GM21723 (cell line): ENCODE results near the gene TUB.

Experiments
- ATAC-seq: cut with Tn5 transposase; IDR thresholded peaks from one replicate; pipeline ENCODE4 v1.9.1; 2021; ENCODE audit warnings: mild to moderate bottlenecking, moderate library complexity; ENCODE audit not compliant: unreplicated experiment

Gene TUB

DNA sequence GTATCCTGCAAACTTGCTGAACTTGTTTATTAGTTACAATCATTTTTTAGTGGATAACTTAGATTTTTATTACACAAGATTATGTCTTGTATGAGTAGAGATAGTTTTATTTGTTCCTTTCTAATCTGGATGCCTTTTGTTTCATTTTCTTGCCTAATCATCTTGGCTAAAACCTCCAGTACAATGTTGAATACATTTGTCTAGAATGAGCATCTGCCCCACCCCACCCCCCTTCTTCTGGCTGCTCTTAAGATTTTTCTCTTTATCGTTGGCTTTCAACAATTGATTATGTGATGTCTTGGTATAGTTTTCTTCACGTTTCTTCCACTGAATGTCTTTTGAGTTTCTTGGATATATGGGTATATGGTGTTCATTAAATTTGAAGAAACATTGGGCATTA, 37.3 kb upstream of the TUB start:
- ATAC-seq: no peak

DNA sequence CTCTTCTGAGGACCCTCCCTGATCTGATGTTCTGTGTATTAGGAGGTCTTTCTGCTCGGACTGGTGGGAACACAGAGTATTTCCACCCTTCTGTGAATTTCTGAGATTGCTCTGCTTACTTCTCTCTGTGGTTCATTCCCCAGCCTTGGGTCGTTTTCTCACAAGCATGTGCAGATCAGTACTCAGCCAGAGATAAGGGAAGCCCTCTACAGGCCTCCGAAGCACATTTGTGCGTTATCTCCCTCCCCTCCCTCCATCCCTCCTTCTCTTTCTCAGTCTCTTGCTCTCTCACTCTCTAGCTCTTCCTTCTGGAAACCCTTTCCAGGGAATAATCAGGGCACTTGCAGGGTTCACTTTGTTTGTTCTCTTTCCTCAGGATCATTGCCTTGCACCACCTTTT, 35.2 kb upstream of the TUB start:
- no peak for ATAC-seq

DNA sequence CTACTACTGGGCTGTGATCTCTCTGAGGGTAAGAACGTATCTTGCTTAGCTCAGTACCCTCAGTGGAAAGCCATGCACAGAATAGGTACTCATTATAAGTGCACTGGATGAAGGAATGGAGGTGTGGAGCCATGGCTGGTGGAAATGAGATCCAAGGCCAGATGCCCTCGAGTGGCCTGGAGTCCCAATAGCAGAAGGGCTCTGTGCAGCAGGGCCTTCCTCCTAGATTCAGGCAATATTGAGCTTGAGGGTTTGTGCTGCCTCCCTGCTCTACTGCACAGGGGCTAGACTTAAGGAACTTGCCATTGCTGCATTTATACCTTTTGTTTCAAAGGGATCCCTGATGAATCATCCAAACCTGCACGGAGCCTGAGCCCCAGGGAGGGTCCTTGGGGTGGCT, 33.6 kb upstream of the TUB start:
- no peak for ATAC-seq

DNA sequence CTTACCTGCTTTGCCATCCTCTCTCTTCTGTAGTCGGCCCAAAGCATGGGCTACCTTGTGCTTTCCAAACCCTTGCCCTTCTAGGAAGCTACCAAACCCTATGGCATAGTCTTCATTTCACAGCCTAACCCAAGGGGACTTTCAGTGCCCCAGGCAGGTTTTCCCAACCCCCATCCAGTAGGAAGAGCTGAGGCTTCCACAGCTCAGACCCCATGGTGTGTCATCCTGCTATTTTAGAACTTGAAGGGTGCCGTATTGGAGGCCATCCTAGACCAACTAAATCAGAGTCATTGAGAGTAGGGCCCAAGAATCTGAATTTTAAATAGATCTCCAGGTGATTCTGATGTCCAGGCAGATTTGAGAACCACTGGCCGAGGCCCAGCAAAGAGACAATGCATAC, 31.9 kb upstream of the TUB start:
- ATAC-seq: no peak

DNA sequence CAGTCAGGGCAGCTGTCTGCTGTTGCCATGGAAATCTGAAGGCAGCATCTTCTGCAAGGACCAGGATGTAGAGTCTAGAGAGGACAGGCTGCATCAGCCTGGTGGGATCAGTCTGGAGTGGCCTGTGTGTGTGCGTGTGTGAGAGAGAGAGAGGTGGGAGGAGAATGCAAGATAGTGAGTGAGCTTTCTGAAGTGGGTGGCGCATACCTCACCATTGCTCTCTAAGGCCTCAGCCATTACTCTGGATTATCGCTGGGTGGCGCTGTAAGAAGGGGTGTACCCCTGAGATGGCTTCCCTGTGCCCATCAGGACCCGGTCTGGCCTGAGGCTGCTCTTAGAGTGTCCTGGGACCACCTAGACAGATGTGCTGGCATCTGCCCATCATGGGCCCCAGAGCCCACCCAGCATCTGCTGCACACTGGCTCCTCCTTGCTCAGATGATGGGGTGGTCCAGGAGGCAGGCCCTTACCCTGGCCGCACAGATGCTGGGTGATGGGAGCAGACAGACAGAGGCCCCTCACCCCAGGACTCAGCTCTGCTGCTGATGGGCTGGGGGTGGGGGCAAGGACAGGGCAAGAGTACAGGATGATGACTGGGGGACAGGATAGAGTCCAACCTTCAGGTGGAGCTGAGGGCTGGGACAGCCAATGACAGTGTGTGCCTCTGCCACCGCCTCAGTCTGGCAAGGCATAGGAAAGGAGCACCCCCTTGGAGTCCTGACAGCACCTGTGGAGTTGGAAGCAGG, 25.7 kb upstream of the TUB start:
- ATAC-seq: no peak

DNA sequence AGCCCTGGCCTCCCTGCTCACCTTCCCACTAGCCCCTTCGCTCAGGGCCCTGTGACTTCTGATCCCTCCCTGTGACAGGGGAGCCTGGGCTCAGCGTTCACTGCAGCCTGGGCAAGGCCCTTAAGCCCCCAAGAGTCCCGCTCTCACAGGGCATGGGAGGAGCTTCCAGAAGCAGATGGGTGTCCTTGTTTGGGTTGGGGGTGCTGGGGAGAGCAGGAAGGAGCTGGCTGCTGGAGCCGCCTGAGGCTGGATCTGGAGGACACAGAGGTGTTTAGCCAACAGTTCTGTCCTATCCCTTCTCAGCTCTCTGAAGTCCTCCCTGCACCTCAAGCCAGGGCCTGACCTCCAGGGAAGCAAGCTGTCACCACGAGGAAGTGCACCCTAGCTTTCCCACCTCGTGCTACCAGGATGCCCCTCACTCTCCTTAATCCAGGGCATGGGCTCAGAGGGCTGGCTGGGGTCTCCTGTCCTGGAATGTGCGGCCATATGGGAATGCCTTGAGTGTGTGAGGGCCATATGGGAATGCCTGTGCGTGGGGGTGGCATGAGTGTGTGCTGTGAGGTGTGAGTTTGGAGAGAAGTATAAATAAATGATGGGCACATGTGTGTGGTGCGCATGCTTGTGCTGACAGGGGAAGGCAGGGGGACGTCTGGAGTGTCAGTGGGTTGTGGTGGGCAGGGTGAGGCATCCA, 25.0 kb upstream of the TUB start:
- ATAC-seq: no peak

DNA sequence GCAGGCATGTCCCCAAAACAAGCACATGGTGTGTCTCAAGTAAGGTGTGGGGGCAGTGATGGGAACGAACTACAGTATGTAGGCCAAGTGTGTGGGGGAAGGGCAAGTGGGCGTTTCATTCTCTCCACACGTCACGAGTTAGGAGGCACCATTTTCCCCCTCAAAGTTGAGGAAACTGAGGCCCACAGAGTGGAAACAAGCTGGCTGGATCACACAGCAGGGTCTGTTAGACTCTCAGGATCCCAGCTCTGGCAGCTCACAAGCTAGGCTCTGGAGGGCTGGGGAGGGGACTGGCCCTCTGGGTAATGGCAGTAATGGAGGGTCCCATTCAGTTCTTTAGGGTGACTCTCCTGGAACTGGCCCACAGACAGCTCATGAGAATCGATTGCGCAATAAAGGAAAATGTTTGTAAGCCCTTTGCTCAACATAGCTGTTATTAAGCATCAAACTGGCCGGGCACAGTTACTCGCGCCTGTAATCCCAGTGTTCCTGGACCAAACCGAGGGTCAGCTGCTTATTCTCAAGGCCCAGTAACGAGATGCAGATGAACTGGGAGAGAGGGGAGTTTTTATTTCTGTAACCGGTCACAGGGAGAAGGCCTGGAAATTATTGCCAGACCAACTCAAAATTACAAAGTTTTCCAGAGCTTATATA, 24.1 kb upstream of the TUB start:
- ATAC-seq: no peak

DNA sequence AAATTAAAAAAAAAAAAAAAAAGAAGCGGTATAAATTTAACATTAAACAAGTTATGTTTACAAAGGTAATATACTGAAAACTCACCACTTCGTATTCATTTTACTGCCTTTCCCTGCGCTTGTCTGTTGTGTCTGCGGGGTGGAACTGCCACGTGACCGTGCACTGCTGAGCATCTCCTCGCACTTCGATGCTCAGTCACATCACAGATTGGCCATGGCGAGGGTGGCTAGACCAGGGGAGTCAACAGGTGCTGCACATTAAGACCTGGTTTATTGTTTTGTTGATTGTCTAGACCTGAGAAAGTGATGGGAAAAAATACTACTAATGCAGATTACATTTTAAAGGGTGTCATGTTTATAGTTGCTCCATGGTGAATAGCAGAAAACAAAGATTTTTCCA, 22.8 kb upstream of the TUB start:
- ATAC-seq: no peak

DNA sequence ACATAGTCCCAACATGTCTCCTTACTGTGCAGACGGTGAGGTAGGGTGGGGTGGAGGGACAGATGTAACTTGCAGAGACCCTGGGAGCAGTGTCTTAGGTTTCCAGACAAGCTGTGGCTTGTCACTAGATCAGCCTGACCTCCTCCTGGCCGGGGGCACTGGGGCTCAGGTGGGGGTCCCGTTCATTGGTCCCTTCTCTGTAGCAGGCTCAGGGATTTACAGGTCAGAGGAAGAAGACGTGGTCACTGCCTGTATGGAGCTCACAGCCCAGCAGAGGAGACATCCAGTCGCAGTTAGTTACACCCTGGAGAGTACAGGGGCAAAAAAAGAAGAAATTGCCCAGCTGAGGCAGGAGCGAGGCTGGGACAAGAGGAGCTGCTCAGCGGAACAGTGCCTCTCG, 22.0 kb upstream of the TUB start:
- ATAC-seq: no peak

DNA sequence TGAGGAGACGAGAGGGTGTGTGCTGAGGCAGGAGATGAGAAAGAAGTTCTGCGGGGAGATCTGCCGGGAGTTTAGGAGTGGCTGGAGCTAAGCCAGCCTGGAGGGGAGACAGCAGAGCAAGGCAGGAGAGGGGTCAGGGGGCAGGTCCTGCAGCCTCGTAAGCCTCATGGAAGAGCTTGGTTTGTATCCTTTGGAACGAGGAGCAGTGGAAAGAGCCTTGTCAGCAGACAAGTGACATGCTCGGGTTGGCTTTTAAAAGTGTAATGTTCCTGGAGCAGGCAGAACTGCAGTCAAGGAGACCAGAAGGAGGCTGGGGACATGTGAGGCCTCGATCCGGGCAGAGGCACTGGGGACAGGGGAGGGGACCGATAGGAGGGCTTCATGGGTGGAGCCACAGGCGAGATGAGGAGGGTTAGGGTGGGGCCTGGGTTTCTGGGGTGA, 21.4 kb upstream of the TUB start:
- no peak for ATAC-seq

DNA sequence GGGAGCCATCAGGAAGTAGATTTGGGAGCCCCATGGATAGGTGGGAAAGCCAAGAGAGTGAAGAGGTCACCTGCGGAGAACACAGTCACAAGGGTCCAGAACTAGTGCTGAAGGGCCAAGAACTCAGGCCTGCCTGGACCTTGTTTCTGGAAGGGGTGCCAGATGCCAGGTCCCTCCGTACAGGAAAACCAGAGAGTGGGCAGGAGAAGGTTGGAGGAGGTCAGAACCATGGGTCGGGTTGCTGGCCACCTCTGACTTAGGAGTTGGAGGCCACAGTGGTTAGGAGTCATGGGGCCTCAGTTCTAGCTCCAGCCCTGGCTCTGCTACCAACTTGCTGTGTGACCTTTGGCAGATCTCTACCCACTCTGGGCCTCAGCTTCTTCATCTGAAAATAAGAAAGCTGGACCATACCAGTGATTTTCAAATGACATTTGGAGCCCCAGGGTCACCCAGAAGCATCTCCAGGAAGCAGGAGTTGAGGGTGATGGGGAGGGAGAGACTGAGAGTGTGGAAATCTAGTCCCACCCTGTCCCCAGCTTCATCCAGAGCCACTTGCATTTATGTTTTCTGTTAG, 20.8 kb upstream of the TUB start:
- no peak for ATAC-seq

DNA sequence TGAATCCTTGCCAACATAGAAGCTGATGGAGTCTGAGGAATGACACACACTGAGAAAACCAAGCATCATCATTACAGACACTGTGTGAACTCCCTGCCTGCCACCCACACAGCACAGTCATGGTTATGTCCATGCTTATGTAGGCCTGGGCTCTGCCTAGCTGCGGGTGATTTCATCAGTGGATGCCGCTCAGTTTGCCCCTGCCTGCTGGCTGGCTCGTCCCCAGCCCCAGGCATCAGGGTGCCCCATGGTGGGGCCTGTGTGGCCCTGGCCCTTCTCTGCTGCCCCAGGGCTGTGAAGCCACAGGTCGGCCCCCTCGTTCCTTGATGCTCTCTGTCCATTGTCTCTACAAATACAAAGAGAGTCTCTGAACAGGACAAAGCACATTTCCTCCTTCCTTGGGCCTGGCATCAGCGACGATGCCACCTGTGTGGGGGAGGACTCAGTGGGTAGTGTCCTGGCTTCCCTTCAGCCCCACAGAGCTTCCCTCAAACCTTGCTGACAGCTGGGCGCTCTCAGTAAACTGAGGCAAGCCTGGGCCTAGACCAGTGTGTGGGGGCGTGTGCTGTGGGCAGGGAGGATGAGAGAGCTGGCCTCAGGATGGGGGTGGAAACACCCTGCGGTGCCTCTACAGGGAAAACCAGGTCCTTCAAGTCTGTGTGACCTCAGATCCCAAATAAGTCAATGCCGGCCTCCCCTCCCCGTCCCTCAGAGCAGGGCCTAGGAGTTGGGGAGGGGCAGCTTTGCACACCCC, 20.0 kb upstream of the TUB start:
- no peak for ATAC-seq

DNA sequence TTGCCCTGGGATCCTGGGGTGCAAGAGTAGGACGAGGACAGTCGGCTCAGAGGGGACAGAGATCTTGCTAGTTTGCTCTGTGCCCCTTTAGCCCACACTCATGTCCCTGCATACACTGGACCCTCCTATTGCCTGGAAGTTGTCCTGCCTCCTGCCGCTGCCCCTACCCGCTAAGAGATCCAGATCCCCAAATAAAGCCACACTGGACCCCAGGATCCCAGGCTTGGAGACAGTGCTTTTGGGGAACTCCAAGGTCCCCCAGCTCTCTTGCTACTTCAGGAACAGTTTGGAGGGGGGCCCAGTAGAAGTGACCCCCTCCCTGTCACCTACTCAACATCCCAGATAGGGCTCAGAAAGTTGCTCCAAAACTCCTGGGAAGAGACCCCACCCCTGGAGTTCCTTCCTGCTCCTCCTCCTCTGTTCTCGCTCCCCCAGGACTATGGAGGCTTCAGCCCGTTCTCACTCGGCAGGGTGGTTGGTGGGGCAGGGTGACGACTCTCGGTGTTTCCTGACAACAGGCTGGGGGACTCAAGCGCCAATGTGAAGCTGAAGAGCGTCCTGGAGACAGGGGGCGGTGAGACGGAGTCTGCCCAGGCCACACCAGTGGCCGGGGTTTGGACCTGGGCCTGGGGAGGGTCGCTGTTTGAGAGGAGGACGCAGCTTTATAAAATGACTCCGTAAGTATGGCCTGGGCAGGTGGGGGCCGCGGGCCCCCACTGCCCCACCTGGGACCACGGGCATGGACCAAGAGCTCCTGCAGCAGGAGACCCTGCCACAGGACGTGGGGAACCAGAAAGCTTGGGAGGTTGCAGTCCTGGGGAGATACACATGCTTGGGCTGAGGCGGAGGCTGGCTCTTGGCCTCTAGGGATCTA, 19.2 kb upstream of the TUB start:
- no peak for ATAC-seq

DNA sequence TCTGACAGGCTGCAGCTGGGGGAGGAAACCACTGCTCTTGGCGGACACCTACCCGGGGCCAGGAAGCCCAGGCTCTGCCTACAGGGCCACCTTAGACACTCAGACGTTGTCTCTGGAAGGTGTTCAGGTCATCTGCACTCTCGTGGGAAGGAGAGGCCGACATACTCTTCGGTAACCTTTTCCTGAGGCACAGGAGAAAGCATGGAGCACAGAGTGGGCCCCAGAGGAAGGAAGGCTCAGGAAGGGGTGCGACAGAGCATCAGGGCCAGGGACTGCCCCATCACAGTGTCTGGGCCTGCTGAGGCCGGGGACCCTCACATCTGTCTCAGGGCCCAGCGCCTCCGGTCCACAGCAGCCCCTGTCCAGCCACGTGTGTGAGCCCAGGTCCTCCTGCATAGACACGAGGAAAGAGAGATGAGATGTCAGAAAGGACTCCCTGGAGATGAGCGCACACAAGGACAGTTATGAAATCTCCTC, 18.2 kb upstream of the TUB start:
- ATAC-seq: no peak

DNA sequence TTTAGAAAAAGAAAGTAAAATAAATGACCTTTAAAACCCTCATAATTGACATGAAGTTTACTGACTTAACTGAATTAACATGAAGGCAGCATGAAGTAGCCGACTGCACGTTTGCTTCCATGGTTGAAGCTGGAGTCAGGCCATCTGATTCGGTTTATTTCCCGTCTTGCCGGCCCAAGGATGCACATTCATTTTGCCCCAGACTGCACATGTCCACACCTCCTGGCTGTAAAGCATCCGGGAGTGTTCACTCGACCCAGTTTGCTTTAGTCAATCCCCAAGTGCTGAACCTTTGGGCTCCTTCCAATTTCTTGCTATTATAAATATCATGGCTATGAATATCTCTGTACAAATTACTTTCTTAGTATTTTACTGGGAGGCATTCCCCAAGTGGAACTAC, 17.7 kb upstream of the TUB start:
- ATAC-seq: no peak

DNA sequence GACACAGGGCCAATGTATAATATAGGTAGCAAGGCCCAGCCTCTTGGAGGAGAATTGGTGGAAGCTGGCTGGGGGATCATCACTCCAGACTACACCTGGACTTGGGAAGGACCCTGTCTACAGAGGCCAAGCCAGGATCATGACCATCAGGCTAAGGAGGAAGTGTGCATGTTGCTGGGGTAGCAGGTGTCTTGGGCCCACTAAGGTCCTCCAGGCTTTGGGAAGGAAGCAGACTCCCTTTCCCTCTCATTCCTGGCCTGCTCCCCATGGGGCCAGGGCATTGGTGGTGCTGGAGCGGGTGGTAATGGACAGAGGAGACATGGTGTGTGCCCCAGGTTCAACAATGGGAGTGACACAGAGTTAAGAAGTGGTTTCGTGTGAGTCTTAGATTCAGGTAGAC, 16.0 kb upstream of the TUB start:
- ATAC-seq: no peak

DNA sequence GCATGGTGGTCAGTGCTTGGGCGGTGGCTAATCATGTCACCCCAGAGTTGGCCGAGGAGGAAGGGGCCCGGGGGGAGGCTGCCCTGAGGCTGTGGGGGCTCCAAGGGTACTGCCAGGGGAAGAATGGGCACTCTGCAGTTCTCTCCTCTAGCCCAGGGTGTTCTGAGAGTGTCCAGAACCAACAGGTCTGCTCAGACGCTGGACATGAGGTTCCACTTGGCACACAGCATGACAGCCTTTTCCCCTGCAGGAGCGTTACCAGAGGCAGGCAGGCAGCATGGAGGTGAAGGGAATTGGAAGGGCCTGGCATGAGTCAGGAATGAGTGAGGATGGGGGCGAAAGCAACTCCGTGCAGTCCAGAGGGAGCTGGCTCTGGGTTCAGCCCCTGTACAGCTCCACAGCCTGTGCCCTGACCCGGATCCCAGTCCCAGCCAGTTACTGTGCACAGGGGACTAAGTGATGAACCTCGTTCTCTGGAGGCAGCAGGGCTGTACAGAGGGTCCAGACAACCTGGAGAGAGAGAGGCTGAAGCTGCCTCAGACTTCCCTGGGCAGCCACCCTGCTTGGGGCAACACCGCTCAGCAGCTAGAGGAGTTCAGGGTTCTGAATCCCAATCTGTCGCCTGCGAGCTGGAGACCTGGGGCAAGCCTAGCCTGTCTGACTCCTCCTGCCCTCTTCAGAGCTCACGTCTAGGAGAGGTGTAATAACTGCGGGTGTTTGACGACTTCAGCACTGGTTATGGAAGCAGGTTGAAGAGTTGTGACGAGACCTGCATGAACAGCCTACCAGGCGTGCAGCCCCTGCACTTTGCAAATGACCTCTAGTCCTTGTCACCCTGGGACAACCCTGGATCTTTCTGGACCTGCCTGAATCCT, 14.7 kb upstream of the TUB start:
- no peak for ATAC-seq

DNA sequence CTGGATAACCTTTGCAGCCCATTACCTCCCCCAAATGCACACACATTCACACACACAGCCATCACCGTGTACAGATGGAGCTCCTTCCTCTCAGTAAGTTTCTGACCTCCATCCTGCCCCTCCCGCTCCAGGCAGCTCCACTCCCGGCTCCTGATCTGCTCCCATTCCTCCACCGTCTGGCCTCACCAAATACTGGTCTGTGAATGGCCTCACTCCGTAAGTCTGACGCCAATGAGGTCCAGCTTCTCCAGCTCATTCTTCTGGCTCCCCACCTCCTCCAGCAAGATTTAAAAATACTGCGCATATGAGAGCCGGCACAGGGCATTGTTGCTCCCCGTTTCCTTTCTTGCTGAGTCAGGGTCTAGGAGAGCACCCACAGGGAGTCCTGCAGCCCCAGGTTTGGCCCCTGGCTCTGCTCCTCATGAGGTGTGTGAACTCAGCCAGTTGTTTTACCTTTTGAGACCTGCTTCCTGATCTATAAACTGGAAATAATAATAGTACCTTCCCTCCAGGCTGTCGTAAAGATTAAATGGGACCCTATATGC, 14.0 kb upstream of the TUB start:
- ATAC-seq: no peak

DNA sequence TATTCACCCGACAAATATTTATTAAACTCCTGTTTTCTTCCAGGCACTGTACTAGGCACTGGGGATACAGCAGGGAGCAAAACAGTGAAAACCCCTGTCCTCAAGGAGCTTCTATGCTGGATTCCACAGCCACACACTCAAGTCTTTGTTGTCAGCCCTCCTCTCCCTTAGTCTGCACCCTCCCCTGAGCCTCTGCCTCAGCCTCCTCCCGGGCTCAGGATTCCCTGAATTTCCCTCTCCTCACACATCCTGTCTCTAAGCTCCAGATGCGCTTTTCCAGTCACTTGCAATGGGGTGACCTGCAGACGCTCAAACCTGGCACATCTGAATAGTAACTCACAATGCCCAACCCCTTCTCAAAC, 13.5 kb upstream of the TUB start:
- no peak for ATAC-seq
